C4-2B (cell line): Measurements from ENCODE around the gene PDK4.

Experiments
- ZFX ChIP-seq: fragments of 450-650 bp; IDR thresholded peaks from 2 replicates; pipeline ENCODE4 v1.6.1; 2017
- TF ChIP-seq, protein P1 (sequence below): fragments of 450-650 bp; conservative IDR thresholded peaks from 2 replicates; pipeline ENCODE4 v1.5.1; 2017; ENCODE audit warnings: mild to moderate bottlenecking

DNA sequence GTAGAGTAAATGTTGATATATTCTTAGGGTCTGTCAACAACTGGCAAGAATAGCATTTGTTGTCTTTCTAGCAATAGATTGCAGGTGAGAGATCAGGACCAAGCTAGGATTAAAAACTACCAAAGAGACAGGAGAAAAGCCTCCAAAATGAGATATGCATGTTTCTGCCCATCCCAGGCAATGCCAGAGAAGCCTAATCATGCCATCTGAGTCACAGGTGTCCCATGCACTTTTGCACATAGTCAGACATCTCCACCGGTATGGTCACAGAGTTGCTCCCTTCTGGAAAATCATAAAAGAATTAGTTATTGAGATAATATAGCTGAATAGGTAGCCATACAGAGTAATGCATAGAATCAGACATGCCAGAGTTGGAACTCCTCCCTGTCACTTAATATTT, 50.6 kb downstream of the PDK4 start:
- TF ChIP-seq, protein P1, sequence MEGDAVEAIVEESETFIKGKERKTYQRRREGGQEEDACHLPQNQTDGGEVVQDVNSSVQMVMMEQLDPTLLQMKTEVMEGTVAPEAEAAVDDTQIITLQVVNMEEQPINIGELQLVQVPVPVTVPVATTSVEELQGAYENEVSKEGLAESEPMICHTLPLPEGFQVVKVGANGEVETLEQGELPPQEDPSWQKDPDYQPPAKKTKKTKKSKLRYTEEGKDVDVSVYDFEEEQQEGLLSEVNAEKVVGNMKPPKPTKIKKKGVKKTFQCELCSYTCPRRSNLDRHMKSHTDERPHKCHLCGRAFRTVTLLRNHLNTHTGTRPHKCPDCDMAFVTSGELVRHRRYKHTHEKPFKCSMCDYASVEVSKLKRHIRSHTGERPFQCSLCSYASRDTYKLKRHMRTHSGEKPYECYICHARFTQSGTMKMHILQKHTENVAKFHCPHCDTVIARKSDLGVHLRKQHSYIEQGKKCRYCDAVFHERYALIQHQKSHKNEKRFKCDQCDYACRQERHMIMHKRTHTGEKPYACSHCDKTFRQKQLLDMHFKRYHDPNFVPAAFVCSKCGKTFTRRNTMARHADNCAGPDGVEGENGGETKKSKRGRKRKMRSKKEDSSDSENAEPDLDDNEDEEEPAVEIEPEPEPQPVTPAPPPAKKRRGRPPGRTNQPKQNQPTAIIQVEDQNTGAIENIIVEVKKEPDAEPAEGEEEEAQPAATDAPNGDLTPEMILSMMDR = no peak
- TF ChIP-seq ZFX = no peak
